Activated T-cell treated with anti-CD3 and anti-CD28 coated beads for 48 hours (primary cell): ENCODE data around the gene TMEM17.

Source experiments
- DNase-seq: peaks from one replicate; pipeline ENCODE4 v3.0.0-alpha.2; 2020; ENCODE audit warnings: low read depth

TMEM17 gene

DNA sequence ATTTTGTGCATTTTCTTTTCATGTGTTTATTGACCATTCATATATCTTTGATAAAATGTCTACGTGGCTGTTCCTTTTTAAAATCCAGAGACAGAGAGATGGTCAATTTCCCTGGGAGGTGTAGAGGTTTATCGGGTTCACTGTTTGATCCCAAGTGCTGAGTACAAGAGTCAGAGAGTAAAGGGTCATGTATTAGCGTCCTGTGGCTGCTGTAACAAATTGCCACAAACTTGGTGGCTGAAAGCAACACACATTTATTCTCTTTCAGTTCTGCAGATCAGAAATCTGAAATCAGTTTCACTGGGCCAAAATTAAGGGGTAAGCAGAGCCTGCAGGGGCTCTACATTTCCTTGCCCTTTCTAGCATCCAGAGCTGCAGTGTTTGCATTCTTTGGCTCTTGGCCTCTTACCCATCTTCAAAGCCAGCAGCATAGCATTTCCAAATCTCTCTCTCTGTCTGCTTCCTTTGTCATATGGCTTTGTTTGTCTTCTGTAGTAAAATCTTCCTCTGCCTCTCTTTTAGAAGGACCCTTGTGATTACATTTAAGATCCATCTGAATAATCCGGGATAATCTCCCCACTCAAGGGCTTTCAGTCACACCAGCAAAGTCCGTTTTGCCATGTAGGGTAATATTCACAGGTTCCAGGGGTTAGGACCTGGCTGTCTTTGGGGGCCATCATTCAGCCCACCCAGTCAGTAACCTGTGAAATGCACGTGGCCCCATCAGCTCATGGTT, 49.9 kb downstream of the TMEM17 start:
- no peak for DNase-seq

- no peak for DNase-seq
These were observed 52.0 kb downstream of the TMEM17 start for GRCh38 chr2:62453955-62454354.

GRCh38 chr2:62452701-62453454, 53.1 kb downstream of the TMEM17 start:
- DNase-seq, result no peak

DNA sequence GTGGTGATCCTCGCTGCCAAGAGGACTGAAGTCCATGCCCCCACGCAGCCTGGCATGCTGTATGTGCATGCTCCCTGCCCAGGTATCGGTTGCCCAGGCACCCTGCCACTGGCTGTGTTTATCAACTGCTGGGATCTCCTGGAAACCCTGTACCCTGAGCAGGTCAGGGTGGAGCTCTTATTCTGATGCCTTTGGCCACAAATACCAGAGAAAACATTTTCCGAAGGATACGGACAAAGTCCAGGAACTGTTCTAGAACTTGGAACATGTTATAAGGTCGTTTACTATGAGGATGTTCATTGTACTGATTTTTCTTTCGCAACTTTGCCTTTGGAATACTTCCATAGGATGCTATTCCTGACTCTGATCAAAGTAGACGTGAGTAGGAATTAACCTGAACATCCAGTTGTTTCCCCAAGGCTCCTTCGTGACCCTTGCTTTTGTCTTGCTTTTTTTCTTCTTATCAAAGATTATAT, 55.2 kb downstream of the TMEM17 start:
- no peak for DNase-seq
